ENCODE measurements around the gene P3H1.
"Not testable (repeated sequence)": the region's sequence is repeated elsewhere in the genome, so short reads cannot be mapped to it uniquely, and the experiment has no call there.

Gene P3H1

DNA sequence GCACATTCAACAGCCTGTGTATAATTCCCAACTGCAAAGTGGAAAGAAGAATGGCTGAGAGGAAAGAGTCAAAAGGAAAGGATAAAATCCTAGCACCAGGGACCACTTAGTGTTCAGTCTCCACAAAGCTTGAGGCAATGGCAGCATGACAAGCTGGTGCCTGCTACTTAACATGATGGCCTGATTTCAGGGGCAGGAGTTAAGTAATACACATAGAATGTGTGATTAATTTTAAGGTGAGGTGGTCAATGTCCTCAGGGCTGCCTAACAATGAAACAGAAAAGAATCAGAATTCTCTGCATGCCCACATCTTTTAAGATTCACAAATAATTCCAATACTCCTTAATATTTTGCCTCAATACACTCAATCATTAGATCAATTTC is 8.9 kb downstream of the P3H1 start:
- in situ Hi-C loops (cut with MboI; ENCODE audit: low sequenced_read_pairs, unreplicated experiment) = no loop called here

GRCh38 chr1:42756956-42757891 is 9.6 kb downstream of the P3H1 start:
- TF ChIP-seq, protein P1, sequence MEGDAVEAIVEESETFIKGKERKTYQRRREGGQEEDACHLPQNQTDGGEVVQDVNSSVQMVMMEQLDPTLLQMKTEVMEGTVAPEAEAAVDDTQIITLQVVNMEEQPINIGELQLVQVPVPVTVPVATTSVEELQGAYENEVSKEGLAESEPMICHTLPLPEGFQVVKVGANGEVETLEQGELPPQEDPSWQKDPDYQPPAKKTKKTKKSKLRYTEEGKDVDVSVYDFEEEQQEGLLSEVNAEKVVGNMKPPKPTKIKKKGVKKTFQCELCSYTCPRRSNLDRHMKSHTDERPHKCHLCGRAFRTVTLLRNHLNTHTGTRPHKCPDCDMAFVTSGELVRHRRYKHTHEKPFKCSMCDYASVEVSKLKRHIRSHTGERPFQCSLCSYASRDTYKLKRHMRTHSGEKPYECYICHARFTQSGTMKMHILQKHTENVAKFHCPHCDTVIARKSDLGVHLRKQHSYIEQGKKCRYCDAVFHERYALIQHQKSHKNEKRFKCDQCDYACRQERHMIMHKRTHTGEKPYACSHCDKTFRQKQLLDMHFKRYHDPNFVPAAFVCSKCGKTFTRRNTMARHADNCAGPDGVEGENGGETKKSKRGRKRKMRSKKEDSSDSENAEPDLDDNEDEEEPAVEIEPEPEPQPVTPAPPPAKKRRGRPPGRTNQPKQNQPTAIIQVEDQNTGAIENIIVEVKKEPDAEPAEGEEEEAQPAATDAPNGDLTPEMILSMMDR (IDR thresholded peaks at IDR 0.05; ENCODE audit: borderline replicate concordance, control extremely low read depth, extremely low read depth, insufficient read depth, missing control alignments) = peak; percentile 52
- DNase-seq (ENCODE audit: low spot score) = peak; percentile 73
- in situ Hi-C loops (cut with MboI; ENCODE audit: low sequenced_read_pairs, unreplicated experiment) = no loop called here

More for the DNA sequence above, 8.9 kb downstream of the P3H1 start:
- DNase-seq (ENCODE audit: low spot score) = no peak
- TF ChIP-seq, protein P1 (IDR thresholded peaks at IDR 0.05; ENCODE audit: borderline replicate concordance, control extremely low read depth, extremely low read depth, insufficient read depth, missing control alignments) = no peak

GRCh38 chr1:42753070-42753469 is 13.8 kb downstream of the P3H1 start:
- TF ChIP-seq, protein P1 (IDR thresholded peaks at IDR 0.05; ENCODE audit: borderline replicate concordance, control extremely low read depth, extremely low read depth, insufficient read depth, missing control alignments) = no peak
- in situ Hi-C loops (cut with MboI; ENCODE audit: low sequenced_read_pairs, unreplicated experiment) = no loop called here
- DNase-seq (ENCODE audit: low spot score) = no peak

DNA sequence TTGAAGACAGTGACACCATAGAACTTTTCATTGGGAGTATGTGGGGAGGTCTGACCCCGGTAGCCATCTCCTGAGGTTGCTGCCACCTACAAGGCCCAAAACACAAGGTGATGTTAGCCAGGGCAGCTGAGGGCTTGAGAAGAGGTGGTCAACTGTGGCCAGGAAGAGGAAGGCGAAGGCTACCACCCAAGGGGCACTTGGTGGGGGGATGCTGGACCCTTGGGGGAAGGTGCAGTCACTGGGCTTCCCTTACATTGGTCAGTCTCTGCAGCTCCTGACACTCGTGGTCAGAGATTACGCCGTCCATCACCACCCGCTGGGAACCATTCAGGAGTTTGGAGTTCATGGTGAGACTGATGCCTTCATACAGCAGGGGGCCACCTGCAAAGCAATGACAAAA is 14.5 kb downstream of the P3H1 start:
- TF ChIP-seq, protein P1 (IDR thresholded peaks at IDR 0.05; ENCODE audit: borderline replicate concordance, control extremely low read depth, extremely low read depth, insufficient read depth, missing control alignments) = no peak
- no peak for DNase-seq (ENCODE audit: low spot score)
- in situ Hi-C loops (cut with MboI; ENCODE audit: low sequenced_read_pairs, unreplicated experiment) = no loop called here

DNA sequence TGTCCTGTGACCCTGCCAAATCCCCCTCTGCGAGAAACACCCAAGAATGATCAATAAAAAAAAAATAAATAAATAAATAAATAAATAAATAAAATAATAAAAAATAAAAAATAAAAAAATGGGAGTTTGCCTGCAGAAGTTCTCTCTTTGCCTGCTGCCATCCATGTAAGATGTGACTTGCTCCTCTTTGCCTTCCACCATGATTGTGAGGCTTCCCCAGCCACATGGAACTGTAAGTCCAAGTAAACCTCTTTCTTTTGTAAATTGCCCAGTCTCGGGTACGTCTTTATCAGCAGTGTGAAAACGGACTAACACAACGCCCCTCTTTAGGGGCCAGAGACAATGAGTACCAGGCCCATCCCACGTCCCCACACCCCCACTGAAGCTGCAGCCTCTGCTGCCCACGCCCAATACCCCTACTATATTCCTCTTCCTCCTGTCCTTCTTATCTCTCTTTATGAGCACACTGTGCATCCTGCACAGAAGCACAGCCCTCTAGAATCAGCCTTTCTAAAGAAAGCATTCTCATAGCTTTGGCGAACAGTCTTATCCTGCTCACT is 15.2 kb downstream of the P3H1 start:
- in situ Hi-C loops (cut with MboI; ENCODE audit: low sequenced_read_pairs, unreplicated experiment); DNase-seq (ENCODE audit: low spot score): not testable (repeated sequence)

- in situ Hi-C loops (cut with MboI; ENCODE audit: low sequenced_read_pairs, unreplicated experiment) = no loop called here
- DNase-seq (ENCODE audit: low spot score) = no peak
- TF ChIP-seq, protein P1 (IDR thresholded peaks at IDR 0.05; ENCODE audit: borderline replicate concordance, control extremely low read depth, extremely low read depth, insufficient read depth, missing control alignments) = no peak
These were observed 16.8 kb downstream of the P3H1 start for GRCh38 chr1:42750041-42750440.

Data from GM13976 (cell line).